ENCODE measurements around the gene ZNF205. TPM values are rescaled to one million over a fixed set of nuclear protein-coding genes. Genes with fewer than 3 reads are reported as not detected.
A peak's percentile ranks its signal among the peaks of the same experiment; 100 is the strongest.
"Not testable (repeated sequence)": the region's sequence is repeated elsewhere in the genome, so short reads cannot be mapped to it uniquely, and the experiment has no call there.

ZNF205 gene
- total RNA-seq, 2 donors from 2014 or later, result 20.9 to 27.0 TPM

GRCh38 chr16:3066440-3066748 lies 46.0 kb upstream of the ZNF205 start:
- Histone ChIP-seq H3K4me3 (peak overlapping the region; percentile 6 to 7), H3K9me3 (no peaks in the 10 kb centered on the region), H3K27me3 (replicated peaks; ENCODE audit: insufficient read depth) (no peaks in the 10 kb centered on the region), H3K4me1 (replicated peaks) (no peaks in the 10 kb centered on the region), H3K27ac (peak overlapping the region in 1 of 2 donors; percentile 40), H3K36me3 (no peaks in the 10 kb centered on the region)
- TF ChIP-seq POLR2A (IDR thresholded peaks at IDR 0.05), result no peak
- TF ChIP-seq CTCF (IDR thresholded peaks at IDR 0.05), result no peak
- no peak for TF ChIP-seq POLR2AphosphoS5 (IDR thresholded peaks at IDR 0.05)
- 88% methylated on average over 7 of the region's 7 CpGs for WGBS
- no peak for DNase-seq (ENCODE audit: low spot score)
- intact Hi-C loops (cut with DNase I), result no loop called here

- Histone ChIP-seq H3K27me3 (replicated peaks; ENCODE audit: insufficient read depth) (no peaks in the 10 kb centered on the region), H3K27ac (no peak overlapping the region), H3K4me3 (no peak overlapping the region), H3K36me3 (no peaks in the 10 kb centered on the region), H3K9me3 (no peaks in the 10 kb centered on the region), H3K4me1 (replicated peaks) (no peaks in the 10 kb centered on the region)
- 57% methylated on average over 4 of the region's 4 CpGs for WGBS
- DNase-seq (ENCODE audit: low spot score), result no peak
- intact Hi-C loops (cut with DNase I), result no loop called here
- TF ChIP-seq CTCF (IDR thresholded peaks at IDR 0.05) (no peak), POLR2A (IDR thresholded peaks at IDR 0.05) (no peak), POLR2AphosphoS5 (IDR thresholded peaks at IDR 0.05) (no peak)
Measured at GRCh38 chr16:3068487-3068886, 43.9 kb upstream of the ZNF205 start.

- 84% methylated on average over 10 of the region's 11 CpGs for WGBS
- H3K27me3 ChIP-seq (replicated peaks; ENCODE audit: insufficient read depth); intact Hi-C loops (cut with DNase I): not testable (repeated sequence)
Measured at GRCh38 chr16:3069146-3069545, 43.2 kb upstream of the ZNF205 start.

GRCh38 chr16:3070608-3071111 lies 41.7 kb upstream of the ZNF205 start:
- H3K27ac ChIP-seq, result no peak overlapping the region
- 87% methylated on average over 9 of the region's 9 CpGs for WGBS

More at GRCh38 chr16:3069146-3069545, 43.2 kb upstream of the ZNF205 start:
- not testable (repeated sequence) for H3K27ac ChIP-seq; H3K36me3 ChIP-seq; H3K4me3 ChIP-seq; DNase-seq (ENCODE audit: low spot score); H3K4me1 ChIP-seq (replicated peaks); H3K9me3 ChIP-seq

GRCh38 chr16:3071655-3072054 lies 40.7 kb upstream of the ZNF205 start:
- no peak for TF ChIP-seq POLR2A (IDR thresholded peaks at IDR 0.05)
- no peak for TF ChIP-seq POLR2AphosphoS5 (IDR thresholded peaks at IDR 0.05)
- no peak for TF ChIP-seq CTCF (IDR thresholded peaks at IDR 0.05)
- no peak overlapping the region for H3K4me3 ChIP-seq
- 86% methylated on average over 7 of the region's 7 CpGs for WGBS
- no peaks in the 10 kb centered on the region for H3K4me1 ChIP-seq (replicated peaks)
- no peaks in the 10 kb centered on the region for H3K36me3 ChIP-seq
- no peaks in the 10 kb centered on the region for H3K27me3 ChIP-seq (replicated peaks; ENCODE audit: insufficient read depth)
- intact Hi-C loops (cut with DNase I), result no loop called here
- no peaks in the 10 kb centered on the region for H3K9me3 ChIP-seq
- DNase-seq (ENCODE audit: low spot score), result no peak
- H3K27ac ChIP-seq, result no peak overlapping the region

More at GRCh38 chr16:3070608-3071111, 41.7 kb upstream of the ZNF205 start:
- H3K27me3 ChIP-seq (replicated peaks; ENCODE audit: insufficient read depth), result no peaks in the 10 kb centered on the region
- no peak for TF ChIP-seq POLR2AphosphoS5 (IDR thresholded peaks at IDR 0.05)
- no peak for TF ChIP-seq CTCF (IDR thresholded peaks at IDR 0.05)
- no peak for TF ChIP-seq POLR2A (IDR thresholded peaks at IDR 0.05)
- no peak for DNase-seq (ENCODE audit: low spot score)
- H3K4me1 ChIP-seq (replicated peaks), result no peaks in the 10 kb centered on the region
- H3K4me3 ChIP-seq, result no peak overlapping the region
- no peaks in the 10 kb centered on the region for H3K36me3 ChIP-seq
- no peaks in the 10 kb centered on the region for H3K9me3 ChIP-seq
- intact Hi-C loops (cut with DNase I), result no loop called here

GRCh38 chr16:3072148-3072547 lies 40.2 kb upstream of the ZNF205 start:
- H3K4me1 ChIP-seq (replicated peaks); intact Hi-C loops (cut with DNase I); H3K36me3 ChIP-seq; H3K9me3 ChIP-seq; H3K27me3 ChIP-seq (replicated peaks; ENCODE audit: insufficient read depth); H3K27ac ChIP-seq; DNase-seq (ENCODE audit: low spot score); H3K4me3 ChIP-seq: not testable (repeated sequence)
- WGBS, result 58% methylated on average over 2 of the region's 4 CpGs

GRCh38 chr16:3072576-3073263 lies 39.7 kb upstream of the ZNF205 start:
- intact Hi-C loops (cut with DNase I); H3K4me3 ChIP-seq; H3K27me3 ChIP-seq (replicated peaks; ENCODE audit: insufficient read depth); H3K27ac ChIP-seq; DNase-seq (ENCODE audit: low spot score); H3K36me3 ChIP-seq; H3K9me3 ChIP-seq; H3K4me1 ChIP-seq (replicated peaks): not testable (repeated sequence)
- WGBS, result 65% methylated on average over 5 of the region's 18 CpGs

Data from prostate gland (tissue), 2 donors.